Mesendoderm (in vitro differentiated cells): ENCODE results near the gene SCYGR8. TPM values are rescaled to one million over a fixed set of nuclear protein-coding genes. Genes with fewer than 3 reads are reported as not detected.

Experiments used
- DNase-seq: peaks from one replicate; pipeline ENCODE4 v3.0.0; 2013
- H2AK5ac ChIP-seq: 2 replicates; pipeline ENCODE4 v1.6.1; 2013; ENCODE audit warnings: low read length, inconsistent platforms
- H2BK120ac ChIP-seq: 2 replicates; pipeline ENCODE4 v1.6.1; 2013; ENCODE audit warnings: low read depth, mild to moderate bottlenecking, low read length, moderate library complexity, mixed read lengths
- H2BK15ac ChIP-seq: replicated peaks from 2 replicates; pipeline ENCODE4 v1.6.1; 2013; ENCODE audit warnings: low read depth, mild to moderate bottlenecking, moderate library complexity
- H2BK5ac ChIP-seq: 2 replicates; pipeline ENCODE4 v1.6.1; 2013; ENCODE audit warnings: low read length, inconsistent platforms
- H3K18ac ChIP-seq: 2 replicates; pipeline ENCODE4 v1.6.1; 2013; ENCODE audit warnings: mild to moderate bottlenecking, low read length, mixed read lengths
- H3K23ac ChIP-seq: one replicate; pipeline ENCODE4 v1.6.1; 2013; ENCODE audit warnings: low read length
- H3K27ac ChIP-seq: 2 replicates; pipeline ENCODE4 v1.5.1; 2013; ENCODE audit warnings: low read depth, mild to moderate bottlenecking, inconsistent platforms, low read length, moderate library complexity
- H3K27me3 ChIP-seq: 2 replicates; pipeline ENCODE4 v1.6.1; 2013; ENCODE audit warnings: low read length, control low read depth, mild to moderate bottlenecking, inconsistent platforms; ENCODE audit not compliant: insufficient read depth, poor library complexity
- H3K36me3 ChIP-seq: 2 replicates; pipeline ENCODE4 v1.6.1; 2013; ENCODE audit warnings: low read length, inconsistent platforms; ENCODE audit not compliant: control insufficient read depth, insufficient read depth
- H3K4ac ChIP-seq: one replicate; pipeline ENCODE4 v1.6.1; 2013; ENCODE audit warnings: low read depth, mild to moderate bottlenecking, low read length, moderate library complexity
- H3K4me1 ChIP-seq: 2 replicates; pipeline ENCODE4 v1.6.1; 2013; ENCODE audit warnings: low read depth, low read length, inconsistent platforms; ENCODE audit not compliant: control insufficient read depth
- H3K4me2 ChIP-seq: 2 replicates; pipeline ENCODE4 v1.6.1; 2013; ENCODE audit warnings: low read length
- H3K4me3 ChIP-seq: 2 replicates; pipeline ENCODE4 v1.5.1; 2013; ENCODE audit warnings: mild to moderate bottlenecking, low read length
- H3K56ac ChIP-seq: one replicate; pipeline ENCODE4 v1.6.1; 2013; ENCODE audit warnings: low read length
- H3K79me1 ChIP-seq: 2 replicates; pipeline ENCODE4 v1.6.1; 2013; ENCODE audit warnings: low read length, inconsistent platforms
- H3K79me2 ChIP-seq: 2 replicates; pipeline ENCODE4 v1.6.1; 2013; ENCODE audit warnings: mild to moderate bottlenecking, low read length; ENCODE audit not compliant: control insufficient read depth, insufficient read depth
- H3K9ac ChIP-seq: 2 replicates; pipeline ENCODE4 v1.6.1; 2013; ENCODE audit warnings: low read length, inconsistent platforms
- H4K5ac ChIP-seq: one replicate; pipeline ENCODE4 v1.6.1; 2013; ENCODE audit warnings: low read length
- H4K8ac ChIP-seq: one replicate; pipeline ENCODE4 v1.6.1; 2013; ENCODE audit warnings: low read depth, mild to moderate bottlenecking, control low read depth, low read length, moderate library complexity
- whole genome bisulfite sequencing: extraction: QIAGEN DNeasy Blood & Tissue Kit; methylation state at CpG from one replicate; pipeline ENCODE4 v1.1.7; 2013; ENCODE audit warnings: low lambda C conversion rate, missing lambda C conversion rate; ENCODE audit not compliant: insufficient coverage; ENCODE audit errors: extremely low coverage; 5-methylcytosine and 5-hydroxymethylcytosine counted together
- small RNA-seq: library from polyadenylated mRNA; stranded (forward); fragments of <200 nt; extraction: miRNeasy Mini kit (QIAGEN cat#:217004); gene quantifications from one replicate; pipeline ENCODE3, GENCODE V24; 2013; ENCODE audit not compliant: insufficient read depth

Gene SCYGR8

GRCh38 chr2:227793148-227793712 lies 47.5 kb downstream of the SCYGR8 start:
- no peak overlapping the region for H3K4ac ChIP-seq
- H2AK5ac ChIP-seq, result no peak overlapping the region
- no peaks in the 10 kb centered on the region for H3K79me2 ChIP-seq
- no peaks in the 10 kb centered on the region for H3K4me1 ChIP-seq
- no peak overlapping the region for H3K9ac ChIP-seq
- no peak overlapping the region for H4K8ac ChIP-seq
- no peak overlapping the region for H3K18ac ChIP-seq
- no peak for DNase-seq
- H2BK120ac ChIP-seq, result no peak overlapping the region
- no peak overlapping the region for H3K56ac ChIP-seq
- H3K23ac ChIP-seq, result no peak overlapping the region
- no peak overlapping the region for H4K5ac ChIP-seq
- H3K79me1 ChIP-seq, result no peaks in the 10 kb centered on the region
- no peaks in the 10 kb centered on the region for H3K36me3 ChIP-seq
- no peaks in the 10 kb centered on the region for H3K27me3 ChIP-seq
- no peak overlapping the region for H2BK5ac ChIP-seq
- no CpG with 5 or more reads among the region's 5 CpGs for WGBS
- H3K4me3 ChIP-seq, result no peak overlapping the region
- no peak overlapping the region for H2BK15ac ChIP-seq
- no peak overlapping the region for H3K27ac ChIP-seq
- H3K4me2 ChIP-seq, result no peak overlapping the region

Small RNA genes within 50 kb of the gene (small RNA-seq; reads per million reads assigned to genes)
- gene RNA5SP121 (not detected), gene SNRPGP8 (not detected)
